ENCODE measurements around the gene CFAP141.

- TF ChIP-seq EP300 (IDR thresholded peaks at IDR 0.05) (no peak), CTCF (IDR thresholded peaks at IDR 0.05) (no peak)
Observed at GRCh38 chr1:154225370-154225769, 19.2 kb upstream of the CFAP141 start.
